ENCODE measurements around the gene ANXA11.

The ANXA11 gene

GRCh38 chr10:80157561-80157960, 47.8 kb downstream of the ANXA11 start:
- H3K4me3 ChIP-seq (ENCODE audit: low read length): no peak overlapping the region
- DNase-seq (ENCODE audit: low read depth): no peak
- TF ChIP-seq CTCF (conservative IDR thresholded peaks at IDR 0.05; ENCODE audit: low read depth, low read length): no peak

GRCh38 chr10:80156216-80156615, 49.1 kb downstream of the ANXA11 start:
- no peak overlapping the region for H3K4me3 ChIP-seq (ENCODE audit: low read length)
- no peak for TF ChIP-seq CTCF (conservative IDR thresholded peaks at IDR 0.05; ENCODE audit: low read depth, low read length)

GRCh38 chr10:80155696-80156215, 49.6 kb downstream of the ANXA11 start:
- H3K4me3 ChIP-seq (ENCODE audit: low read length): no peak overlapping the region
- no peak for TF ChIP-seq CTCF (conservative IDR thresholded peaks at IDR 0.05; ENCODE audit: low read depth, low read length)
- DNase-seq (ENCODE audit: low read depth): no peak

More at GRCh38 chr10:80156216-80156615, 49.1 kb downstream of the ANXA11 start:
- no peak for DNase-seq (ENCODE audit: low read depth)

- no peak for TF ChIP-seq CTCF (conservative IDR thresholded peaks at IDR 0.05; ENCODE audit: low read depth, low read length)
- no peak for DNase-seq (ENCODE audit: low read depth)
- H3K4me3 ChIP-seq (ENCODE audit: low read length): no peak overlapping the region
Measured at GRCh38 chr10:80154978-80155695, 50.2 kb downstream of the ANXA11 start.

- DNase-seq (ENCODE audit: low read depth): no peak
- no peak overlapping the region for H3K4me3 ChIP-seq (ENCODE audit: low read length)
- TF ChIP-seq CTCF (conservative IDR thresholded peaks at IDR 0.05; ENCODE audit: low read depth, low read length): no peak
Measured at GRCh38 chr10:80154626-80154977, 50.7 kb downstream of the ANXA11 start.

- TF ChIP-seq CTCF (conservative IDR thresholded peaks at IDR 0.05; ENCODE audit: low read depth, low read length): no peak
- DNase-seq (ENCODE audit: low read depth): no peak
Measured at GRCh38 chr10:80153460-80153859, 51.9 kb downstream of the ANXA11 start.

GRCh38 chr10:80152820-80153219, 52.5 kb downstream of the ANXA11 start:
- no peak for TF ChIP-seq CTCF (conservative IDR thresholded peaks at IDR 0.05; ENCODE audit: low read depth, low read length)
- no peak for DNase-seq (ENCODE audit: low read depth)
- no peak overlapping the region for H3K4me3 ChIP-seq (ENCODE audit: low read length)

More at GRCh38 chr10:80153460-80153859, 51.9 kb downstream of the ANXA11 start:
- H3K4me3 ChIP-seq (ENCODE audit: low read length): no peak overlapping the region
